Keratinocyte (primary cell): ENCODE results near the gene PIGN. TPM values are rescaled to one million over a fixed set of nuclear protein-coding genes. Genes with fewer than 3 reads are reported as not detected.
A peak's percentile ranks its signal among the peaks of the same experiment; 100 is the strongest.

Source experiments
- DNase-seq: peaks from one replicate; pipeline ENCODE4 v3.0.0-alpha.2; 2011; ENCODE audit warnings: low read depth, missing footprints, low spot score
- FAIRE-seq: peaks from 2 replicates; lab custom pipeline; 2011; peaks lifted over from hg19 to GRCh38; lab: Jason Lieb, UNC
- H2AFZ ChIP-seq: 2 replicates; pipeline ENCODE4 v1.6.0; 2012; ENCODE audit warnings: low read length, control low read depth, inconsistent platforms; ENCODE audit not compliant: control insufficient read depth
- H3K27ac ChIP-seq: 2 replicates; pipeline ENCODE4 v1.5.1; 2011; ENCODE audit warnings: low read length; ENCODE audit not compliant: control insufficient read depth, insufficient read depth
- H3K27me3 ChIP-seq: 3 replicates; pipeline ENCODE4 v1.6.0; 2011; ENCODE audit warnings: low read length; ENCODE audit not compliant: control insufficient read depth, insufficient read depth; ENCODE audit errors: extremely low read depth
- H3K36me3 ChIP-seq, 2 experiments: 2 replicates in 1 of 2; 3 replicates in 1 of 2; pipeline ENCODE4 v1.5.1; 2011; ENCODE audit warnings: low read length in 2 of 2, mild to moderate bottlenecking in 1 of 2; ENCODE audit not compliant: control insufficient read depth in 2 of 2, insufficient read depth in 2 of 2; ENCODE audit errors: extremely low read depth in 1 of 2
- H3K4me1 ChIP-seq: 3 replicates; pipeline ENCODE4 v1.5.1; 2011; ENCODE audit warnings: low read length; ENCODE audit not compliant: control insufficient read depth, insufficient read depth; ENCODE audit errors: extremely low read depth
- H3K4me2 ChIP-seq: 3 replicates; pipeline ENCODE4 v1.6.0; 2011; ENCODE audit warnings: low read depth, low read length; ENCODE audit not compliant: control insufficient read depth, insufficient read depth; ENCODE audit errors: extremely low read depth
- H3K4me3 ChIP-seq, 3 experiments: fragments of 200-600 bp in 1 of 3; sonication (generic) in 1 of 3; 2 replicates in 2 of 3; 3 replicates in 1 of 3; pipeline ENCODE4 v1.5.1; 2011 to 2016; ENCODE audit warnings: low read length in 3 of 3, mild to moderate bottlenecking in 3 of 3, control low read depth in 2 of 3, inconsistent platforms in 1 of 3, low read depth in 1 of 3, mixed read lengths in 1 of 3, mixed run types in 1 of 3, moderate library complexity in 1 of 3; ENCODE audit not compliant: control insufficient read depth in 2 of 3, insufficient read depth in 2 of 3; ENCODE audit errors: extremely low read depth in 1 of 3
- H3K79me2 ChIP-seq: 2 replicates; pipeline ENCODE4 v1.6.0; 2012; ENCODE audit warnings: low read length; ENCODE audit not compliant: control insufficient read depth, insufficient read depth
- H3K9ac ChIP-seq: 3 replicates; pipeline ENCODE4 v1.6.0; 2011; ENCODE audit warnings: low read length; ENCODE audit not compliant: control insufficient read depth, insufficient read depth; ENCODE audit errors: extremely low read depth
- H3K9me1 ChIP-seq: 3 replicates; pipeline ENCODE4 v1.6.0; 2011; ENCODE audit warnings: low read length; ENCODE audit not compliant: control insufficient read depth, insufficient read depth; ENCODE audit errors: extremely low read depth
- H3K9me3 ChIP-seq: 2 replicates; pipeline ENCODE4 v1.5.1; 2012; ENCODE audit warnings: low read depth, low read length; ENCODE audit not compliant: control insufficient read depth
- H4K20me1 ChIP-seq: 3 replicates; pipeline ENCODE4 v1.6.0; 2011; ENCODE audit warnings: low read length; ENCODE audit not compliant: control insufficient read depth, insufficient read depth; ENCODE audit errors: extremely low read depth
- CTCF ChIP-seq, 3 experiments: IDR thresholded peaks in 1 of 3; conservative IDR thresholded peaks in 1 of 3; optimal IDR thresholded peaks in 1 of 3; 2 replicates in 2 of 3; 3 replicates in 1 of 3; pipeline versions ENCODE3 to v1.5.1; 2011; ENCODE audit warnings: low read length in 3 of 3, mild to moderate bottlenecking in 3 of 3, moderate library complexity in 2 of 3, control low read depth in 1 of 3, inconsistent platforms in 1 of 3; ENCODE audit not compliant: insufficient read depth in 2 of 3; ENCODE audit errors: extremely low read depth in 1 of 3
- EZH2 ChIP-seq: IDR thresholded peaks from one replicate; pipeline ENCODE4 v1.6.1; 2012; ENCODE audit warnings: inconsistent platforms, mild to moderate bottlenecking, low read length, moderate library complexity
- dilution Hi-C: fragments of 300-500 bp; cut with MboI; formaldehyde crosslinking; loops from one replicate; pipeline ENCODE4 v1.7.0; 2020; ENCODE audit warnings: low sequenced_read_pairs; ENCODE audit not compliant: extremely low pct_ligation_motif_present
- polyA plus RNA-seq, 5 experiments: library from polyadenylated mRNA; depleted of rRNA in 3 of 5; stranded (reverse) in 3 of 5; stranded (forward) in 1 of 5; unstranded in 1 of 5; fragments of >200 nt; gene quantifications; 1 replicate in 1 of 5; 2 replicates in 3 of 5; 3 replicates in 1 of 5; pipeline versions ENCODE4 v1.2.1 to v1.2.3, GENCODE V29; 2011 to 2012; ENCODE audit warnings: missing spikeins in 2 of 5, low read depth in 1 of 5, low replicate concordance in 1 of 5

PIGN gene
- polyA plus RNA-seq, 1 donor (not counting 4 experiments of a cell fraction or from before 2014, with no cell fraction given): 41.2 TPM

- Histone ChIP-seq H3K27me3 (no peaks in the 10 kb centered on the region), H3K9me1 (no peaks in the 10 kb centered on the region), H3K4me3 (no peak overlapping the region), H3K79me2 (no peaks in the 10 kb centered on the region), H4K20me1 (no peaks in the 10 kb centered on the region), H3K4me1 (peaks cover 53% of the 10 kb centered on the region), H3K9me3 (no peaks in the 10 kb centered on the region), H2AFZ (peak overlapping the region; percentile 27), H3K4me2 (peak overlapping the region; percentile 57), H3K9ac (no peak overlapping the region), H3K36me3 (no peaks in the 10 kb centered on the region), H3K27ac (peak overlapping the region; percentile 72)
- TF ChIP-seq EZH2 (no peak), CTCF (optimal IDR thresholded peaks at IDR 0.05 in 1 of 3, IDR thresholded peaks at IDR 0.05 in 1 of 3, conservative IDR thresholded peaks at IDR 0.05 in 1 of 3; ENCODE audit: extremely low read depth in 1 of 3, insufficient read depth in 2 of 3, low read length in 3 of 3) (no peak)
- DNase-seq (no peak), FAIRE-seq (peak; percentile 55)
- dilution Hi-C loops: no loop called here
Observed at GRCh38 chr18:61991836-61992235, 195.0 kb downstream of the PIGN start.

GRCh38 chr18:61991201-61991600 lies 195.7 kb downstream of the PIGN start:
- Histone ChIP-seq H3K9ac (no peak overlapping the region), H3K27ac (no peak overlapping the region), H2AFZ (peak overlapping the region; percentile 27), H3K4me2 (no peak overlapping the region), H3K79me2 (no peaks in the 10 kb centered on the region), H3K27me3 (no peaks in the 10 kb centered on the region), H3K9me1 (no peaks in the 10 kb centered on the region), H3K4me1 (peaks cover 46% of the 10 kb centered on the region), H4K20me1 (no peaks in the 10 kb centered on the region), H3K4me3 (no peak overlapping the region), H3K36me3 (no peaks in the 10 kb centered on the region), H3K9me3 (no peaks in the 10 kb centered on the region)
- no peak for TF ChIP-seq EZH2
- TF ChIP-seq CTCF (optimal IDR thresholded peaks at IDR 0.05 in 1 of 3, IDR thresholded peaks at IDR 0.05 in 1 of 3, conservative IDR thresholded peaks at IDR 0.05 in 1 of 3; ENCODE audit: extremely low read depth in 1 of 3, insufficient read depth in 2 of 3, low read length in 3 of 3): no peak
- no peak for FAIRE-seq
- dilution Hi-C loops: no loop called here
- DNase-seq: no peak

Other genes starting within 250 kb of the PIGN start
- gene RELCH, start 199 bp upstream of the PIGN start, polyA plus RNA-seq: 9.4 to 21.8 TPM (median 20.1 TPM) in 3 replicates
- gene TNFRSF11A, start 138.3 kb upstream of the PIGN start, polyA plus RNA-seq: 0.40 to 0.52 TPM (median 0.51 TPM) in 3 replicates